HepG2 (cell line): ENCODE results near the gene NXT1. TPM values are rescaled to one million over a fixed set of nuclear protein-coding genes. Genes with fewer than 3 reads are reported as not detected.

ENCODE experiments used
- HNRNPL ChIP-seq: fragments of 200-400 bp; formaldehyde crosslinking; IDR thresholded peaks from 2 replicates; pipeline ENCODE4 v1.6.1; 2017; ENCODE audit warnings: mild to moderate bottlenecking, low read depth, low read length
- NBN ChIP-seq: fragments of 450-650 bp; conservative IDR thresholded peaks from 2 replicates; pipeline ENCODE4 v1.6.1; 2017
- NR1H2 ChIP-seq: sonication (generic); formaldehyde crosslinking; IDR thresholded peaks from 2 replicates; pipeline ENCODE4 v1.8.1; 2022; ENCODE audit warnings: low read depth, missing genetic modification reagents, borderline replicate concordance
- RFXANK ChIP-seq: IDR thresholded peaks from 2 replicates; pipeline ENCODE4 v1.6.1; 2016
- SMYD3 ChIP-seq: sonication (generic); formaldehyde crosslinking; IDR thresholded peaks from 2 replicates; pipeline ENCODE4 v1.8.1; 2023; ENCODE audit warnings: mild to moderate bottlenecking, missing genetic modification reagents
- STAG1 ChIP-seq: sonication (generic); formaldehyde crosslinking; IDR thresholded peaks from 2 replicates; pipeline ENCODE4 v1.4.0; 2020; ENCODE audit warnings: missing genetic modification reagents
- TCF12 ChIP-seq, 2 experiments: fragments of 450-650 bp in 1 of 2; sonication (generic) in 1 of 2; formaldehyde crosslinking in 1 of 2; IDR thresholded peaks; 2 replicates each; pipeline versions ENCODE4 v1.6.1 to v1.8.0; 2017 to 2022; ENCODE audit warnings: antibody characterized with exemption in 1 of 2, mild to moderate bottlenecking in 1 of 2, missing genetic modification reagents in 1 of 2, moderate library complexity in 1 of 2
- YEATS2 ChIP-seq: sonication (generic); formaldehyde crosslinking; IDR thresholded peaks from 2 replicates; pipeline ENCODE4 v1.4.0; 2020; ENCODE audit warnings: missing genetic modification reagents, borderline replicate concordance
- ZNF143 ChIP-seq: sonication (generic); formaldehyde crosslinking; IDR thresholded peaks from 2 replicates; pipeline ENCODE4 v1.4.0; 2020; ENCODE audit warnings: missing genetic modification reagents
- ZNF367 ChIP-seq: sonication (generic); formaldehyde crosslinking; IDR thresholded peaks from 2 replicates; pipeline ENCODE4 v1.4.0; 2020; ENCODE audit warnings: missing genetic modification reagents, borderline replicate concordance
- ZNF549 ChIP-seq: sonication (generic); formaldehyde crosslinking; IDR thresholded peaks from 2 replicates; pipeline ENCODE4 v1.5.0; 2020; ENCODE audit warnings: missing genetic modification reagents
- ZNF607 ChIP-seq: sonication (generic); formaldehyde crosslinking; IDR thresholded peaks from 2 replicates; pipeline ENCODE4 v1.5.1; 2020; ENCODE audit warnings: missing genetic modification reagents, mild to moderate bottlenecking, borderline replicate concordance
- ZNF761 ChIP-seq: sonication (generic); formaldehyde crosslinking; conservative IDR thresholded peaks from 2 replicates; pipeline ENCODE4 v1.4.0; 2020; ENCODE audit warnings: mild to moderate bottlenecking, missing genetic modification reagents
- ZNF780A ChIP-seq: sonication (generic); formaldehyde crosslinking; IDR thresholded peaks from 2 replicates; pipeline ENCODE4 v1.8.0; 2022; ENCODE audit warnings: mild to moderate bottlenecking, missing genetic modification reagents, moderate library complexity
- polyA plus RNA-seq, 8 experiments: library from polyadenylated mRNA; depleted of rRNA in 3 of 8; stranded (reverse) in 7 of 8; unstranded in 1 of 8; fragments of >200 nt; fragmentation: Illumina TruSeq in 4 of 8; extraction: Trizol in 4 of 8; gene quantifications; 2 replicates each; pipeline versions ENCODE4 v1.2.1 to v1.2.3, GENCODE V29; 2011 to 2016; ENCODE audit warnings: low read depth in 4 of 8, missing spikeins in 1 of 8, mixed read lengths in 1 of 8; ENCODE audit not compliant: insufficient read depth in 1 of 8
- total RNA-seq, 5 experiments: library from RNA; depleted of rRNA; stranded (reverse); fragments of >200 nt; fragmentation: Illumina TruSeq; extraction: Trizol; gene quantifications; 2 replicates each; pipeline ENCODE4 v1.2.3, GENCODE V29; 2016; ENCODE audit warnings: low read depth in 1 of 5
- TF ChIP-seq, protein P1 (sequence below): sonication (generic); formaldehyde crosslinking; IDR thresholded peaks from 2 replicates; pipeline ENCODE4 v1.9.0; 2021; ENCODE audit warnings: missing genetic modification reagents, borderline replicate concordance
- TF ChIP-seq, protein P2 (sequence below): sonication (generic); formaldehyde crosslinking; IDR thresholded peaks from 2 replicates; pipeline ENCODE4 v1.4.0; 2020; ENCODE audit warnings: missing genetic modification reagents
- TF ChIP-seq, protein P3 (sequence below): sonication (generic); formaldehyde crosslinking; IDR thresholded peaks from 2 replicates; pipeline ENCODE4 v1.8.1; 2023; ENCODE audit warnings: mild to moderate bottlenecking, moderate library complexity, missing genetic modification reagents
- TF ChIP-seq, protein P4 (sequence below): sonication (generic); formaldehyde crosslinking; IDR thresholded peaks from 2 replicates; pipeline ENCODE4 v1.8.1; 2023; ENCODE audit warnings: mild to moderate bottlenecking, missing genetic modification reagents, borderline replicate concordance
- TF ChIP-seq, protein P5 (sequence below): IDR thresholded peaks from 2 replicates; pipeline ENCODE4 v1.6.1; 2016; ENCODE audit warnings: missing biosample characterization, missing genetic modification reagents, low read depth
- TF ChIP-seq, protein P6 (sequence below): sonication (generic); formaldehyde crosslinking; IDR thresholded peaks from 2 replicates; pipeline ENCODE4 v1.4.0; 2020; ENCODE audit warnings: mild to moderate bottlenecking, missing genetic modification reagents

NXT1 gene
- total and polyA plus RNA-seq, 2 of the 13 experiments (the other 11 are each of a cell fraction or from before 2014, with no cell fraction given): 35.6 to 65.9 TPM

DNA sequence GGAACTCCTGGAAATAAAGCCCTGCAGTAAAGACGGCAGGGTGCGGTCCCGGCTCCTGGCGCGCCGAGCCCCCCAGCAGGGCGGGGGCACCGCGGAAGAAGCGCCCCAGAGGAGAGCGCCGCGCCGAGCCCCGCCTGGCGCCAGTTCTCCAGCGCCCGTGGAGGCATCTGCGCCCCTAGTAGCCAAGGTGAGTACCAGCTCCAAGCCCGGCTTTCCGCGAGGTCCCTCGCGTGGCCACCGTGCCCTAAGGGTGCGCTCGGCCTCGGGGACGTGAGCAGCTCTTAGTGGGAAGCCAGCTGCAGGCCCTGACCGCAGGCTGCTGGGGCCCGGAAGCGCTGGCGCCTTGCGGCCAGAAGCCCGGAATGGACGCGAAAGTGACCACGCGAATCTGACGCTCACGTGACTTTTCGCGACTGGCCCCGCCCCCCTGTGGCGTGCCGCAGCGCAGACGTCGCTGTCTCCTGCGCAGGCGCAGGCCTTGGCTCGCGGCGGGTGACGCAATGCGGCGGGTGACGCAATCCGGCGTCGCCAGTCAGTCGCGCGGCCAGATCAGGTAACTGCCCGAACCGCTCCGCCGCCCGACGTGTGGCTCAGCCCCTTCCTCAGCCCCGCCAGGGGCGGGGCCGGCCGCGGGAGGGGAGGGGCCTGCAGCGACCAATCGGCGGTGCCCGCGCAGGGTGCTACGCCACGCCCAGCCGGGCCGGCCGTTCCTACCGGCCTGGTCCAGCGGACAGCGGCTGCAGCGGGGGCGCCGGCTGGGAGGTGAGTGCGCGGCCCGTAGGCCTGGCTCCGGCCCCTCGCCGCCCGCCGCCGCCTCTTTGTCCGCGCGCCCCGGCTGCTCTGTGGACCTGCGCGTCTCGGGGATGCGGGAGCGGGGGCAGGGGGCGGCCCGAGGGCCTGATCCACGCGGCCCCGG lies 11.1 kb downstream of the NXT1 start, which contains the start of gene GZF1 (continued):
- TF ChIP-seq, protein P1, sequence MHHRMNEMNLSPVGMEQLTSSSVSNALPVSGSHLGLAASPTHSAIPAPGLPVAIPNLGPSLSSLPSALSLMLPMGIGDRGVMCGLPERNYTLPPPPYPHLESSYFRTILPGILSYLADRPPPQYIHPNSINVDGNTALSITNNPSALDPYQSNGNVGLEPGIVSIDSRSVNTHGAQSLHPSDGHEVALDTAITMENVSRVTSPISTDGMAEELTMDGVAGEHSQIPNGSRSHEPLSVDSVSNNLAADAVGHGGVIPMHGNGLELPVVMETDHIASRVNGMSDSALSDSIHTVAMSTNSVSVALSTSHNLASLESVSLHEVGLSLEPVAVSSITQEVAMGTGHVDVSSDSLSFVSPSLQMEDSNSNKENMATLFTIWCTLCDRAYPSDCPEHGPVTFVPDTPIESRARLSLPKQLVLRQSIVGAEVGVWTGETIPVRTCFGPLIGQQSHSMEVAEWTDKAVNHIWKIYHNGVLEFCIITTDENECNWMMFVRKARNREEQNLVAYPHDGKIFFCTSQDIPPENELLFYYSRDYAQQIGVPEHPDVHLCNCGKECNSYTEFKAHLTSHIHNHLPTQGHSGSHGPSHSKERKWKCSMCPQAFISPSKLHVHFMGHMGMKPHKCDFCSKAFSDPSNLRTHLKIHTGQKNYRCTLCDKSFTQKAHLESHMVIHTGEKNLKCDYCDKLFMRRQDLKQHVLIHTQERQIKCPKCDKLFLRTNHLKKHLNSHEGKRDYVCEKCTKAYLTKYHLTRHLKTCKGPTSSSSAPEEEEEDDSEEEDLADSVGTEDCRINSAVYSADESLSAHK (CRISPR knock-in tag): peak; percentile 39; the same call in 1 of the 2 replicates
- peak; percentile 20; the same call in 1 of the 2 replicates for TF ChIP-seq STAG1 (CRISPR knock-in tag)
- peak; percentile 71; the same call in 1 of the 2 replicates for TF ChIP-seq ZNF367 (CRISPR knock-in tag)
- TF ChIP-seq YEATS2 (CRISPR knock-in tag): peak; percentile 92
- TF ChIP-seq ZNF607 (CRISPR knock-in tag): peak; percentile 99
- TF ChIP-seq, protein P2, sequence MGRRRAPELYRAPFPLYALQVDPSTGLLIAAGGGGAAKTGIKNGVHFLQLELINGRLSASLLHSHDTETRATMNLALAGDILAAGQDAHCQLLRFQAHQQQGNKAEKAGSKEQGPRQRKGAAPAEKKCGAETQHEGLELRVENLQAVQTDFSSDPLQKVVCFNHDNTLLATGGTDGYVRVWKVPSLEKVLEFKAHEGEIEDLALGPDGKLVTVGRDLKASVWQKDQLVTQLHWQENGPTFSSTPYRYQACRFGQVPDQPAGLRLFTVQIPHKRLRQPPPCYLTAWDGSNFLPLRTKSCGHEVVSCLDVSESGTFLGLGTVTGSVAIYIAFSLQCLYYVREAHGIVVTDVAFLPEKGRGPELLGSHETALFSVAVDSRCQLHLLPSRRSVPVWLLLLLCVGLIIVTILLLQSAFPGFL (CRISPR knock-in tag): 0 out of 2 replicates have a peak, but pooled peaks have one; percentile 44
- 0 out of 2 replicates have a peak, but pooled peaks have one; percentile 76 for TF ChIP-seq RFXANK
- peak; percentile 32; the same call in 1 of the 2 replicates for TF ChIP-seq SMYD3 (CRISPR knock-in tag)
- TF ChIP-seq, protein P3, sequence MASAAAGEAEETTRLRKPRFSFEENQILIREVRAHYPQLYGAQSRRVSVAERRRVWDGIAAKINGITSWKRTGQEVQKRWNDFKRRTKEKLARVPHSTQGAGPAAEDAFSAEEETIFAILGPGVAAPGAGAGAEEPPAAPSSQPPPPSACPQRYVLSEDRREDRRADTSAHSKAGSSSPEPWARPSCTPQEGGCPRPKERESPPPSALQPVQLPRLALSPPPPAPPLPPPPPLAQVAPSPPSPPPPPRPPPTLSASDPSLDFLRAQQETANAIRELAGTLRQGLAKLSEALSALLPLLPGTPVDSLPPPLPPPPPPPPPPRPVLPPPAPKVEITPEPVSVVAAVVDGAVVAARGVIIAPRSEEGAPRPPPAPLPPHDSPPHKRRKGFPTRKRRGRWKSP (CRISPR knock-in tag): peak; percentile 100
- TF ChIP-seq ZNF761 (CRISPR knock-in tag): peak; percentile 66; the same call in 1 of the 2 replicates
- TF ChIP-seq, protein P4, sequence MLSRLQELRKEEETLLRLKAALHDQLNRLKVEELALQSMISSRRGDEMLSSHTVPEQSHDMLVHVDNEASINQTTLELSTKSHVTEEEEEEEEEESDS (CRISPR knock-in tag): no peak; the same call in 1 of the 2 replicates
- TF ChIP-seq ZNF143 (CRISPR knock-in tag): peak; percentile 77; the same call in 1 of the 2 replicates
- TF ChIP-seq NR1H2 (CRISPR knock-in tag): no peak; the same call in none of the 2 replicates
- TF ChIP-seq, protein P5, sequence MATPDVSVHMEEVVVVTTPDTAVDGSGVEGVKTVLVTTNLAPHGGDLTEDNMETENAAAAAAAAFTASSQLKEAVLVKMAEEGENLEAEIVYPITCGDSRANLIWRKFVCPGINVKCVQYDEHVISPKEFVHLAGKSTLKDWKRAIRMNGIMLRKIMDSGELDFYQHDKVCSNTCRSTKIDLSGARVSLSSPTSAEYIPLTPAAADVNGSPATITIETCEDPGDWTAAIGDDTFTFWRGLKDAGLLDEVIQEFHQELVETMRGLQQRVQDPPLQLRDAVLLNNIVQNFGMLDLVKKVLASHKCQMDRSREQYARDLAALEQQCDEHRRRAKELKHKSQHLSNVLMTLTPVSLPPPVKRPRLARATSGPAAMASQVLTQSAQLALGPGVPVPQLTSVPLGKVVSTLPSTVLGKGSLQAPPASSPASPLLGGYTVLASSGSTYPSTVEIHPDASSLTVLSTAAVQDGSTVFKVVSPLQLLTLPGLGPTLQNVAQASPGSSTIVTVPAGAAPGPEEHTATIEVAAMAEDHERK (CRISPR knock-in tag): peak; percentile 93
- TF ChIP-seq TCF12 (IDR thresholded peaks at IDR 0.05): no peak
- TF ChIP-seq TCF12 (CRISPR knock-in tag; IDR thresholded peaks at IDR 0.05): no peak; the same call in 1 of the 2 replicates
- TF ChIP-seq, protein P6, sequence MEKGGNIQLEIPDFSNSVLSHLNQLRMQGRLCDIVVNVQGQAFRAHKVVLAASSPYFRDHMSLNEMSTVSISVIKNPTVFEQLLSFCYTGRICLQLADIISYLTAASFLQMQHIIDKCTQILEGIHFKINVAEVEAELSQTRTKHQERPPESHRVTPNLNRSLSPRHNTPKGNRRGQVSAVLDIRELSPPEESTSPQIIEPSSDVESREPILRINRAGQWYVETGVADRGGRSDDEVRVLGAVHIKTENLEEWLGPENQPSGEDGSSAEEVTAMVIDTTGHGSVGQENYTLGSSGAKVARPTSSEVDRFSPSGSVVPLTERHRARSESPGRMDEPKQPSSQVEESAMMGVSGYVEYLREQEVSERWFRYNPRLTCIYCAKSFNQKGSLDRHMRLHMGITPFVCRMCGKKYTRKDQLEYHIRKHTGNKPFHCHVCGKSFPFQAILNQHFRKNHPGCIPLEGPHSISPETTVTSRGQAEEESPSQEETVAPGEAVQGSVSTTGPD (CRISPR knock-in tag): no peak
- peak; percentile 89; the same call in 1 of the 2 replicates for TF ChIP-seq ZNF780A (CRISPR knock-in tag)
- no peak for TF ChIP-seq ZNF549 (CRISPR knock-in tag)
- peak; percentile 81 for TF ChIP-seq HNRNPL
- TF ChIP-seq NBN: no peak
